Neural crest cell (in vitro differentiated cells): ENCODE results near the gene UBE2H. TPM values are rescaled to one million over a fixed set of nuclear protein-coding genes. Genes with fewer than 3 reads are reported as not detected.
A peak's percentile ranks its signal among the peaks of the same experiment; 100 is the strongest.
"Not testable (repeated sequence)": the region's sequence is repeated elsewhere in the genome, so short reads cannot be mapped to it uniquely, and the experiment has no call there.

ENCODE experiments used
- DNase-seq: peaks from one replicate; pipeline ENCODE4 v3.0.0; 2021; ENCODE audit warnings: low read depth, mixed read lengths, low spot score
- H3K27ac Mint-ChIP-seq: one replicate; pipeline ENCODE4 v1.8.0; 2021; ENCODE audit warnings: mild to moderate bottlenecking, mixed read lengths; ENCODE audit not compliant: unreplicated experiment
- H3K27me3 Mint-ChIP-seq: 2 replicates; pipeline ENCODE4 v1.8.0; 2021; ENCODE audit warnings: low read depth, mild to moderate bottlenecking, mixed read lengths
- H3K36me3 Mint-ChIP-seq: 2 replicates; pipeline ENCODE4 v1.8.0; 2021; ENCODE audit warnings: low read depth, mild to moderate bottlenecking, mixed read lengths
- H3K4me1 Mint-ChIP-seq: 2 replicates; pipeline ENCODE4 v1.8.0; 2021; ENCODE audit warnings: mixed read lengths
- H3K4me3 Mint-ChIP-seq: one replicate; pipeline ENCODE4 v1.8.0; 2021; ENCODE audit warnings: mild to moderate bottlenecking, mixed read lengths
- H3K9me3 Mint-ChIP-seq: 2 replicates; pipeline ENCODE4 v1.8.0; 2021; ENCODE audit warnings: mixed read lengths
- total RNA-seq: library from RNA; stranded (reverse); gene quantifications from 2 replicates; pipeline ENCODE4 v1.2.1, GENCODE V29; 2021
- TF ChIP-seq, protein P1 (sequence below): fragments of 200-600 bp; sonication (generic); conservative IDR thresholded peaks from 2 replicates; pipeline ENCODE4 v1.5.0; 2021; ENCODE audit warnings: antibody characterized with exemption, mild to moderate bottlenecking

The UBE2H gene
- total RNA-seq, 1 donor from 2014 or later, result 43.4 TPM

DNA sequence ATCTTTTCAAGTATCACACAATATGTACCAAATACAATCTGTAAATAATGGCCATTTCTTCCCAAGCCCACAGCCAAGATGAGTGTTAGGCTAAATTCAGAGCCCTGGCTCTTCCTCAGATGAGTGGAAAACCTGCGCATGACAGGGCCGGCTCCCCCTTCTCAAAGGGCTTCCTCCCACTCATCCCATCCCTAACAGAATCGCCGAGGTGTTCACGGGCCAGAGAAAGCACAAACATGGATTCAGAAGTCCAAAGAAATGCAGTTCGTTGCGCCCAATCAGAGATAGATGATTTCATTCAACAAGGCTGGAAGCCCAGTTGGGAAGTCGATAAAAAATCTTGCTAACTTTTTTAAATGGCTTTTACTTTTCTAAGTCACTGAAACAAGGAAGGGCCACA is 121.8 kb downstream of the UBE2H start:
- Mint-ChIP-seq H3K27ac (no peak overlapping the region), H3K4me1 (peaks cover 17% of the 10 kb centered on the region), H3K27me3 (no peaks in the 10 kb centered on the region), H3K36me3 (no peaks in the 10 kb centered on the region), H3K4me3 (no peak overlapping the region), H3K9me3 (no peaks in the 10 kb centered on the region)
- no peak for DNase-seq
- TF ChIP-seq, protein P1, sequence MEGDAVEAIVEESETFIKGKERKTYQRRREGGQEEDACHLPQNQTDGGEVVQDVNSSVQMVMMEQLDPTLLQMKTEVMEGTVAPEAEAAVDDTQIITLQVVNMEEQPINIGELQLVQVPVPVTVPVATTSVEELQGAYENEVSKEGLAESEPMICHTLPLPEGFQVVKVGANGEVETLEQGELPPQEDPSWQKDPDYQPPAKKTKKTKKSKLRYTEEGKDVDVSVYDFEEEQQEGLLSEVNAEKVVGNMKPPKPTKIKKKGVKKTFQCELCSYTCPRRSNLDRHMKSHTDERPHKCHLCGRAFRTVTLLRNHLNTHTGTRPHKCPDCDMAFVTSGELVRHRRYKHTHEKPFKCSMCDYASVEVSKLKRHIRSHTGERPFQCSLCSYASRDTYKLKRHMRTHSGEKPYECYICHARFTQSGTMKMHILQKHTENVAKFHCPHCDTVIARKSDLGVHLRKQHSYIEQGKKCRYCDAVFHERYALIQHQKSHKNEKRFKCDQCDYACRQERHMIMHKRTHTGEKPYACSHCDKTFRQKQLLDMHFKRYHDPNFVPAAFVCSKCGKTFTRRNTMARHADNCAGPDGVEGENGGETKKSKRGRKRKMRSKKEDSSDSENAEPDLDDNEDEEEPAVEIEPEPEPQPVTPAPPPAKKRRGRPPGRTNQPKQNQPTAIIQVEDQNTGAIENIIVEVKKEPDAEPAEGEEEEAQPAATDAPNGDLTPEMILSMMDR, result no peak

DNA sequence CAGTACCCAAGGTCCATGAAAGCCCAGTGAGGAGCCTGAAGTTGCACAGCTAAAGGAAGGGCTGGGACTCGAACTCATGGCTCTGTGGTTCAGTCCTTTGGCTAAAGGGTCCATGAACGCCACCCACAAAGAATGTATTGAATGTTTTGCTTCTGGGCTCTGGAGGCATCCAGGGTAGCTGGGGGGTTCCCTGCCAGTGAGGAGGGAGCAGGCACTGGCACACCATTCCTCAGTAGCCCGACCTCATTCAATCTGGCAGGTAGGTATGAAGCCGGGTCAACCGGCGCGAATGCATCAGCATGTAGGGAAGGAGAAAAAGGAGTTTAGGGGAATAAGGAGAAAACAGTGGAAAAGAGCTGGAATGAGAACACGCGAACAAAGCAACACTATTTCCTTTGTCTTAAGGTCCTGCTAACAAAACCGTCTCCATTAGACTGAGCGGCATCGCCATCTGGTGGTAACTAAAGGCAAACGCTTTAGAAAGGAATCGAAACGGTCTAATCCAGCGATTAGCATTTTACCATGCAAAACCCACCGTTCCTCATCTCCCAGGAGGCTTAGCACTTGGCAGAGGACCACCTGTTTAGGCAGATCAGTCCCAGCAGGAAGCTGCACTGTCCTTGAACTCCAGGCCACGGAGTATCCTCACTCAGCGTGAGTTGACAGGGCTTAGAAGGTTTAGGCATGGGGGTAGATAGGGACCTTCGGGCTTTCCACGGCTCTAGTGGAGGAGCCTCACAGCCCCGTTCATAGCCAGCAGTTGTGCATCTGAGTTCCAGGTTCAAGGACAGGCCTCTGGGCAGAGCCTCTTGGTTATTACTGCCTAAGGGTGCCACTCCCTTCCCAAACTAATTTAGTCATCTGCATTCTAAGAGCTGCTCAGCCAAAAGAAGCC is 122.8 kb downstream of the UBE2H start:
- Mint-ChIP-seq H3K27ac (peak overlapping the region; percentile 95), H3K4me1 (peaks cover 10% of the 10 kb centered on the region), H3K9me3 (no peaks in the 10 kb centered on the region), H3K27me3 (peaks cover 4% of the 10 kb centered on the region), H3K36me3 (no peaks in the 10 kb centered on the region), H3K4me3 (peak overlapping the region; percentile 79)
- TF ChIP-seq, protein P1, result peak; percentile 85
- DNase-seq, result peak; percentile 53

DNA sequence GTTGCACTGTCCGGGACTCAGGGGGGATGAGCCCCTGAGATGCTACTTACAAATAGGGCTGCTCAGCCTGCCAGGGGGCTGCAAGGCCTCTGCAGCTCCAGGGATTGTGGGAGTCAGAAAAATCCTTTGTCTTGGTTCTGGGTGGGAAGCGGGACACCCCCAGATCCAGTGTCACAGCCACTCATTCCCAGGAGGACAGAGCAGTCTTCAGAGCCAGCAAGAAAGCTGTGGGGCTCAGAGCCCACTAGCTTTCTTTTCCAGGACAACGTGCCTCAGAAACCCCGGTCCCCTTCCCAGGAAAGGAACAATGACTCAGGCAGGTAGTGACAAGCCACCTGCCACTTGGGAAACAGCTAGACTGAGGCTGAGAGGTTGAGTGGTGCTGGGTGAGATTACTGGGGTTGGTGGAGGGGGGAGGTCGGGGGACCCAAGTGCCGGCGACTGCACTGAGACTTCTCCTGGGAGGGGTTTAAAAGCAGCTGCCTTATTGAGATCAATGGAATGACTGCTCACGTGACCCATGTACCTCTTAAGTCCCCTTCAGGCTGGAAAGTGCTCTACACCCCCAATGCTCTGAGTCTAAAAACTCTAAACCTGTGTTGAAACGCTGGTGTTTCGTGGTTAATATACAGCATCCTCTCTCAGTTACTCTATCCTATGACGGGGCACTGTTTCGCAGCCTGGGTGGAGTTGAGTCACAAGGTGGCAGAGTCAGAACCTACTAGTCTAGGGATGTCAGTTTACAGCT is 123.6 kb downstream of the UBE2H start:
- Mint-ChIP-seq H3K9me3 (no peaks in the 10 kb centered on the region), H3K27ac (peak overlapping the region; percentile 95), H3K27me3 (peaks cover 8% of the 10 kb centered on the region), H3K36me3 (no peaks in the 10 kb centered on the region), H3K4me3 (no peak overlapping the region), H3K4me1 (peaks cover 12% of the 10 kb centered on the region)
- TF ChIP-seq, protein P1, result no peak
- DNase-seq, result no peak

DNA sequence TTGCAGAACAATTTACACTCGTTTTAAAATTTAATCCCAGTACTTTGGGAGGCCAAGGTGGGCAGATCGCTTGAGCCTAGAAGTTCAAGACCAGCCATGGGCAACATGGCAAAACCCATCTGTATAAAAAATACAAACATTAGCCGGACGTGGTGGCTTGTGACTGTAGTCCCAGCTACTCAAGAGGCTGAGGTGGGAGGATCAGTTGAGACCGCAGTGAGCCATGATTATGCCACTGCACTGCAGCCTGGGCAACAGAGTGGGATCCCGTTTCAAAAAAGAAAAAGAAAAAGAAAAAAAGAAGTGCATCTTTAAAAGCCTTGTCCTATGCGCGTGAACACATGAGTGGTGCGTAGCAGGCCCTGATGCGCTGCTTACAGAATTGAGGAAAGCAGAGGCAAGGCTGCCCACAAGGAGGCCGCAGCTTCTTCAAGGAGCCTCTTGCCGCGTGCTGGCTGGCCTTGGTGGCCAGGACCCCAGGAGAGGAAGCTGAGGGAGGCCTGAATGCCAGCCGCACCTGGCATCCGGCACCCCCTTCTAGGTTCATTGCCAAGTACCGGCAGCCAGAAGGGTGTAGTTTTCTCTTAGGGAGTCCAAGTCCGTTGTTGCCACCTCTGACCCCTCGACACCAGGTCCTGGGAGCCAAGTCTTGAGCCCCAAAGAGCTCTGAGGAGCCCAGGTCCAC is 124.5 kb downstream of the UBE2H start:
- peaks cover 8% of the 10 kb centered on the region for H3K27me3 Mint-ChIP-seq
- TF ChIP-seq, protein P1, result no peak
- peak overlapping the region; percentile 34 for H3K4me3 Mint-ChIP-seq
- DNase-seq, result no peak
- no peaks in the 10 kb centered on the region for H3K9me3 Mint-ChIP-seq
- H3K36me3 Mint-ChIP-seq, result no peaks in the 10 kb centered on the region
- peaks cover 12% of the 10 kb centered on the region for H3K4me1 Mint-ChIP-seq
- H3K27ac Mint-ChIP-seq, result peak overlapping the region; percentile 85

DNA sequence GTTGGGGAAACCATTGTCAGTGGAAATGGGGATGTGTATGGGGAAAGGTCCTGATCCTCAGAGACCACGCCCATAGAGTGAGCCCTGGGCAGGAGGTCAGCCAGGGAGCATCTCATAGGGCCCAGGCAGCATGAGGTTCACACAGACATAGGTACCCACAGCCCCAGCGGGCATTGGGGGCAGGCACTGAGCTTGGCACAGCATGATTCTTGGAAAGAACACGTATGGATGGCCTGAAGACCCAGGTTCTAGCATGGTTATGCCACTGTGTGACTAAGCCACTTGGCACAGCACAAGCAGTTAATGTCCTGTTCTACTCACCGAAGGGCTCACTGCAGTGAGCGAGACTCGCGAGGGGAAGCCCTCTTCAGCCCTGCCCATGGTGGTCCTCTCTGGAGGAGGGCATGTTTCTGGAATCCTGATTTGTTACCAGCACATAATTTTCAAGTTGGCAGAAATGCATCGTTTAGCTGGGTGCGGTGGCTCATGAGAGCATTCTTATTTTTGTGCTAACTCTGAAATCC is 125.2 kb downstream of the UBE2H start:
- Mint-ChIP-seq H3K36me3 (no peaks in the 10 kb centered on the region), H3K27me3 (peaks cover 8% of the 10 kb centered on the region), H3K9me3 (no peaks in the 10 kb centered on the region), H3K27ac (no peak overlapping the region), H3K4me3 (peak overlapping the region; percentile 78), H3K4me1 (peaks cover 12% of the 10 kb centered on the region)
- TF ChIP-seq, protein P1, result no peak
- DNase-seq, result no peak

DNA sequence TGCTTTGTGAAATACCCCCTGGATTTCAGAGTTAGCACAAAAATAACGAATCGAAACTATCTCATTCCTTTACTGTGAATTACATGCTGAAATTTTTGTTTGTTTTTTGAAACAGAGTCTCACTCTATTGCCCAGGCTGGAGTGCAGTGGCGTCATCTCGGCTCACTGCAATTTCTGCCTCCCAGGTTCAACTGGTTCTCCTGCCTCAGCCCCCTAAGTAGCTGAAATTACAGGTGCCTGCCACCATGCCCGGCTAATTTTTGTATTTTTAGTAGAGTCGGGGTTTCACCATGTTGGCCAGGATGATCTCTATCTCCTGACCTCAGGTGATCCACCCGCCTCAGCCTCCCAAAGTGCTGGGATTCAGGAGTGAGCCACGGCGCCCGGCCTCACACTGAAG is 125.9 kb downstream of the UBE2H start:
- H3K4me1 Mint-ChIP-seq, result peaks cover 12% of the 10 kb centered on the region
- DNase-seq, H3K36me3 Mint-ChIP-seq, H3K27ac Mint-ChIP-seq, H3K27me3 Mint-ChIP-seq, H3K9me3 Mint-ChIP-seq: not testable (repeated sequence)
- H3K4me3 Mint-ChIP-seq, result peak overlapping the region; percentile 78
